GM19328 (cell line): ENCODE results near the gene DOCK11.
"Not testable (repeated sequence)": the region's sequence is repeated elsewhere in the genome, so short reads cannot be mapped to it uniquely, and the experiment has no call there.

Experiments used
- ATAC-seq: cut with Tn5 transposase; IDR thresholded peaks from one replicate; pipeline ENCODE4 v1.9.1; 2021; ENCODE audit warnings: mild to moderate bottlenecking, moderate library complexity; ENCODE audit not compliant: unreplicated experiment

DOCK11 gene

DNA sequence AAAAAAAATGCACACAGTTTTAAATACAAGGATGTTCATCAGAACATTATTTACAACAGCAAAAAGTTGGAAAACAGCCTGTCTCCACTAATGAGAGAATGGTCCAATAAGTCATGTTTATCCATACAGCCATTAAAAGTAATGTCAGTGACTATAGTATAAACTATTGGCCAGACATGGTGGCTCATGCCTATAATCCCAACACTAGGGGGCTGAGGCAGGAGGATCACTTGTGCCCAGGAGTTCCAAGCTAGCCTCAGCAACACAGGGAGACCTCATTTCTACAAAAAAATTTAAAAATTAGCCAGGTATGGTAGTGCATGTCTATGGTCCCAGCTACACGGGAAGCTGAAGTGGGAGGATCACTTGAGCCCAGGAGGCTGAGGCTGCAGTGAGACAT, 183.7 kb downstream of the DOCK11 start:
- ATAC-seq = no peak

GRCh38 chrX:118682258-118683014, 186.8 kb downstream of the DOCK11 start:
- ATAC-seq = no peak

- ATAC-seq = no peak
Measured at GRCh38 chrX:118685393-118685792, 189.8 kb downstream of the DOCK11 start.

GRCh38 chrX:118688935-118689334, 193.3 kb downstream of the DOCK11 start:
- ATAC-seq = no peak

DNA sequence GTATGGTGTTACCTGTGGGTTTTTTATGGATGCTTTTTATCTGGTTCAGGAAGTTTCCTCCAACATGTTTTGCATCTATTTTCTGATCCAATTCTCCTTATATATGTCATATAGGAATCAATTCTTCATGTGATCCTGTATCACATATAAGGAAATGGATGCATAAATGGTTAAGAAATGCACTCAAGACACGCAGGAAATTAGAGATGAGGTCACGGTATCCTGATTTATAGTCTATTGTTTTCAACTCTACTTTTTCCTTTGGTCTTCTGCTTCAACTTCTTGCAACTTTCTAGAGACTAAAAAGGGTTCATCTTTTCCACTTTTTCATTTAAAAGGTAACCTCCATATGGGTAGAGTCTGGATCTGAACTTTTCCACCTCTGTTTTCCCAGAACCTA, 198.2 kb downstream of the DOCK11 start:
- ATAC-seq = no peak

- no peak for ATAC-seq
Measured at GRCh38 chrX:118694638-118695037, 199.0 kb downstream of the DOCK11 start.

- ATAC-seq = no peak
Measured at GRCh38 chrX:118698516-118699170, 203.0 kb downstream of the DOCK11 start.

DNA sequence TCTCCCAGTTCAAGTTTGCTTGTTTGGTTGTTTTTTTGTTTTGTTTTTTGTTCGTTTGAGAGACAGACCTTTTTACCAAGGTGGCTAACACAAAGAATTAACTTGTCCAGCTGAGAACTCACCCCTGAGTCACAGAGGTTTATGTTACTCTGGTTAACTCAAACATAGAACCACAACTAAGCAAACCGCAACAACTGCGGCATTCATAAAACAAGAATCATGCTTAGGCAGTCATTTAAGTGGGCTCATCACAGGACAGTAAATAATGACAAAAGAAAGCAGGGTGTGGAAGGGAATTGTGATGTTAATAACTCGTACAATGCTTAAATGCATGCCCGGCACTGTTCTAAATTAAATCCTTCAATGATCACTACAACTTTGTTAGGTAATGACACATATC, 207.1 kb downstream of the DOCK11 start:
- ATAC-seq = no peak

DNA sequence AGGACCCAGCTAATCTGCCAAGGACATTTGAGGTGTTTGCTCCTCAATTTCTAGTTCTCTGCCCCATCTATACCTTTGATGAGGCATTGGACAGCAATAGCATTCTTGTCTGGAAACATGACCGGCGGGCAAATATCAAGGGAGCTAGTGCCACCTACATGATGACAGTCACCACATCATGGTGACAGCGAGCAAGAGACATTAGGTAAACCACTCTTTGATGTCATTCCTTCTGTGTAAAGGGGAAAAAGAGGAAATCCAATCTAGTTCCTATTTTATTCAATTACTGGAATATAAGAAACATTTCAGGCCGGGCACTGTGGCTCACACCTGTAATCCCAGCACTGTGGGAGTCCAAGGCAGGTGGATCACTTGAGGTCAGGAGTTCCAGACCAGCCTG, 211.1 kb downstream of the DOCK11 start:
- ATAC-seq = no peak

- no peak for ATAC-seq
Measured at GRCh38 chrX:118714521-118714920, 218.9 kb downstream of the DOCK11 start.

DNA sequence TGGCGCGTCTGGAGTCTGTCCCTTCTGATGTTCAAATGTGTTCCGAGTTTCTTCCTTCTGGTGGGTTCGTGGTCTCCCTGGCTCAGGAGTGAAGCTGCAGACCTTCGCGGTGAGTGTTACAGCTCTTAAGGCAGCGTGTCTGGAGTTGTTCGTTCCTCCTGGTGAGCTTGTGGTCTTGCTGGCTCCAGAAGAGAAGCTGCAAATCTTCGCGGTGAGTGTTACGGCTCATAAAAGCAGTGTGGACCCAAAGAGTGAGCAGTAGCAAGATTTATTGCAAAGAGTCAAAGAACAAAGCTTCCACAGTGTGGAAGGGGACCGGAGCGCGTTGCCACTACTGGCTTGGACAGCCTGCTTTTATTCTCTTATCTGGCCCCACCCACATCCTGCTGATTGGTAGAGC, 220.3 kb downstream of the DOCK11 start:
- ATAC-seq = not testable (repeated sequence)

DNA sequence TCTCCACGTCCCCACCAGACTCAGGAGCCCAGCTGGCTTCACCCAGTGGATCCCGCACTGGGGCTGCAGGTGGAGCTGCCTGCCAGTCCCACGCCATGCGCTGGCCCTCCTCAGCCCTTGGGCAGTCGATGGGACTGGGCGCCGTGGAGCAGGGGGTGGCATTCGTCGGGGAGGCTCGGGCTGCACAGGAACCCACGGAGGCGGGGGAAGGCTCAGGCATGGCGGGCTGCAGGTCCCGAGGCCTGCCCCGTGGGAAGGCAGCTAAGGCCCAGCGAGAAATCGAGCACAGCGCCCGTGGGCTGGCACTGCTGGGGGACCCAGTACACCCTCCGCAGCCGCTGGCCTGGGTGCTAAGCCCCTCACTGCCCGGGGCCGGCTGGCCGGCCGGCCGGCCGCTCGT, 221.2 kb downstream of the DOCK11 start:
- not testable (repeated sequence) for ATAC-seq

DNA sequence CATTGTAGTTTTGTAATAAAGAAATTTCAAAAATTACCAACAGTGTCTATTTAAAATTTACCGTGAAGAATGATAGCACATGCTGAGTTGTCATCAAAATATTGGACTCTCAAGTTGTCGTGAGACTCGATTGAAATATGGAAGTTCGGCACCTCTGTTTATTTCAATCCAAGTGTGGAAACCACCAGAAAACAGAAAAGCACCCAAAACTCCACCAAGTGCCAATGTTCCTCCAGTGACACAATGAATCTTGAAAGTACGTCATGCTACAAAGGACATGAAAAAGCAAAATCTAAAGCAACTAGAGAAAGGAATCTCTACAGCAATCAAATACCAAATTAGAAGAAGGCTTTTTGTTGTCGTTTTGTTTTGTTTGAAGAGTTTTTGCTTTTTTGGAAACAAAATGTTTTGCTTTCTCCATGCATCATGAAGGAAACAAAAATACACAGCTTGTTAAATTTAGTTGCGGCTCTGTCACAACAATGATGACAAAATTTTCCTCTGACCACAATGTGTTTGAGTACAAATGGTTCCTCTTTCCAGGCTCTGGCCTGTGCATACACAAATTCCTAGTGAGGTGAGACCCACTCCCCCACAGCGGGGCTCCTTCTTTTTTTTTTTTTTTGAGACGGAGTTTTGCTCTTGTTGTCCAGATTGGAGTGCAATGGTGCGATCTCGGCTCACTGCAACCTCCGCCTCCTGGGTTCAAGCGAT, 222.2 kb downstream of the DOCK11 start:
- ATAC-seq = no peak

DNA sequence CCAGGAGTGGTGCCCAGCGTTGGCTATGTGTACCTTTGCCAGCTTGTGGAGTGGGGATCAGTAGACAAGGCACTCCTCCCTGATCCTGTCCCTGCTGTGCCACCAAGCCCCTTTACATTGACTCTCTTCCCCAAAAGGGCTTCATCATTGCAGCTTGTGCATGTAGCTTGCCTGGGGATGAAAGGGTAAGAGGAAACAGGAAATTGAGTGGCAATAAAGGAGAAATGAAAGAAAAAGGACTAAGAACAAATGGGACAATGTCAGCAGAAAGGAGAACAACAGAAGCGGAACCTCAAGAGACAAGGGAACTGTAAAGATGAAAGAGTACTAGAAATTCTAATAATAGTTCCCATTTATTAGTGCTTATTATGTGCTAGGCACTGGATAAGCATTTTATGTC, 223.1 kb downstream of the DOCK11 start:
- no peak for ATAC-seq

DNA sequence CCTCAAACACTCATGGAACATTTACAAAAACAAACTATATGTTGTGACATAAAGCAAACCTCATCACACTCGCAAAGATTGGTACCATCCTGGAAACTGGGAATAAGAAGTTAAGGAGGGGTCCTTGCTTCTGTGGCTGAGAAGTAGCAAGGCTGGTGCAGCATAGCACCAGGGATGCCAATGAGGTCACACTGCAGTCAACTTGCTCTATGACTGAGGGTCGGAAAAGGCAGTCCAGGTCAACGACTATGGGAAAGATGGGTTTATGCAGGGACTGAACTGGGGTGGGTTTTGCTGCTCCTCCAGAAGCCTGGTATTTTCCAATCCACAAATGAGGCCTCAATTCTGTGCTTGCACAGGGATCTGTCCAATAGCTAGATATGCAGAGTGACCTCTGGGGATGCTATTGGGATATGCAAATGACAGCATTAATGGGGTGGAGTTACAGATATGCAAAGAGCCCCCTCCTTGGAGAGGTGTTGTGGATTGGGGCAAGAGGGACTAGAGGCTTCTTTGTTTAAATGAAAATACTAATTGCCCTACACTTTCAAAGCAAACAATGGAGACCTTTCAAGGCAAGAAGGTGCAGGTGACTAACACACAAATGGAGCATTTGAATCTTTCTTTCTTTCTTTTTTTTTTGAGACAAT, 224.6 kb downstream of the DOCK11 start:
- no peak for ATAC-seq

DNA sequence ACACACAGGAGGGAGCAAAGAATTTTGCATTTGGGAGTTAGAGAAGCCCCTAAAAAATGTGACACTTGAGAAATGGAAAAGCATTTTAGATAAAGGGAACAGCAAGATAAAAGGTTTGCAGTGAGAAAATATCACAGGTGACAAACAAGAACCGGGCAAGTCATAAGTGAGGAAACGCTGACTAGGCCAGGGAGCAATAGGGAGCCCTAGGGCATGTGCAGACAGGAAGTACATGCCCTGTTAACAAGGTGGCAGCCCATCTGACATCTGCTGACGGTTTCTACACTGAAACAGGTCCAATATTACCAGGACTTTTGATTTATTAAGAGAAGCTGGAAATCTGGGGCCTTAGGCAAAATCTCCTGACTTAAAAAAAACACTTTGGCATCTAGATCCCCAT, 227.8 kb downstream of the DOCK11 start:
- ATAC-seq = no peak

DNA sequence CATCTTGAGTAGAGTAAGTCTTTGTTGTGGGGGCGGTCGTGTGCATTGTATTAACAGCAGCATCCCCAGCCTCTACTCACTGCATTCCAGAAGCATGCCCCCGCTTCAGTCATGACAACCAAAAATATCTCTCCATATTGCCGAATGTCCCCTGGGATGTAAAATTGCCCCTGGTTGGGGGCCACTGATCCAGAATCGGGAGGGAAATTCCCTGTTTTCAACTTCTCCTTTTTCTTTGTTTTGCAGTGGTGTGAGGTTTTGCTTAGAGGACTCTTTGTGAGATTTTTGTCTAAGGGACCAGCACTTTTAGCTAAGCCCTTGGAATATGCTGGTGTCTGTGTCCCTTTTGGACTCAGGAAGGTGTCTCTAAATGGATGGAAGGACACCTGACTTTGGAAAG, 228.8 kb downstream of the DOCK11 start:
- ATAC-seq = no peak

DNA sequence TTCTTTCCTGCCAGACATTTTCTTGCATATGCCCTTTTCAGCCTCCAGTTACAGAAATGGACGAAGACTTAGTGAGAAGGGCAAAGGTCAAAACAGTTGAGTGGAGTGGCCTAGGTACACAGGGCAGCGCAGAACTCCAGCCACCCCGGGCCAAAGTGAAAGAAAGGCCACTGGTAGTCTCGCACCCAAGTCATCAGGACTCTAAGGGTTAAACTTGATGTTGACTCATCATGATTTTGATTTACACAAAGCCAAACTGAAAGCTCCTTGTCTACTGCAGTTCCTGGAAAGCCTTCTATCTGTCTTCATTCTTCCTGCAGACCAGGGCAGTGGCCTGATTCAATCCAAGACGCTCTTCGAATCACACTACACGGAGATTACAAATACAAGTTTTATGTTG, 229.2 kb downstream of the DOCK11 start:
- ATAC-seq = no peak

- ATAC-seq = no peak
Measured at GRCh38 chrX:118726396-118726795, 230.8 kb downstream of the DOCK11 start.

DNA sequence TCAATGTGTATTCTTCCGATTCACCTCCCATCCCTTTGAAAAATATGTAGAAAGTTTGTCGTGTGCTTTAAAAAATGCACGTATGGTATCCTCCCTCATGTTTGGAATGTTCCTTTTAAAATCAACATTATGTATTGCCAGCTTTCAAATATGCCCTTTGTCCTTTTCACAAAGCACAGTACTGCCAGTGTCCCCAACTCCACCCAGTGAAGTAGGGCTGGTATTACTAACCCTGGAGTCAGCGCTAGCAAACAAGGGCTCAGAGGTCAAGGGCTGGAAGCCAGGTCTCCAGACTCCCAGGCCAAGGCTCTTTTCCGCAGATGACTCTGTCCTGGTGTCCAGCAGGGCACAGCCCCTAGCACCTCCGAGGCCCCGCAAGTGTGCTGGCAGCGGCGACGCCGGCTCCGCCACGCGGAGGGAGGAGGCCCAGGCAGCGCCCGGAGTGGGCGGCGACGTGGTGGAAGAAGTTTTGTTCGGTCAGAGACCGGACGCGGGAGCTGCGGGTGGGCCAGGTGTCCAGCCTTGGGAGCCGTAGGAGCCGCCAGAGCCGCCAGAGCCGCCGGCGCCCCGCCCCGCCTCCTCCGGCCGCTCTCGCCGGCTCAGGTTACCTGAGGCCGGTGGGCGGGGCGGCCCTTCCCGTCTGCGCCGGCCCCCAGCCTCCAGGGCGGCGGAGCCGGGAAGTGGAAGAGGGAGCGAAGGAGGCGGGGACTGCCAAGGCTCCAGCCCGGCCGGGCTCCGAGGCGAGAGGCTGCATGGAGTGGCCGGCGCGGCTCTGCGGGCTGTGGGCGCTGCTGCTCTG, 231.5 kb downstream of the DOCK11 start, which contains the start of gene IL13RA1:
TSS of gene IL13RA1 (plus strand) at position 720 of the 799 bp plus-strand sequence. CDS start at position 753, 33 bp downstream.
- no peak for ATAC-seq
